Lower lobe of right lung (tissue), 2 donors: ENCODE measurements around the gene AKAP6. TPM values are rescaled to one million over a fixed set of nuclear protein-coding genes. Genes with fewer than 3 reads are reported as not detected.

ENCODE experiments used
- ATAC-seq, 2 donors: fragments of 200-7000 bp; cut with Tn5 transposase; one replicate each; pipeline ENCODE4 v1.9.1; 2020 to 2022; ENCODE audit warnings: mild to moderate bottlenecking in 2 of 2, moderate library complexity in 2 of 2
- DNase-seq: peaks from one replicate; pipeline ENCODE4 v3.0.0-alpha.2; 2020
- H3K27ac ChIP-seq: fragments of 200-600 bp; one replicate; pipeline ENCODE4 v1.8.0; 2022
- H3K27me3 ChIP-seq: fragments of 200-600 bp; one replicate; pipeline ENCODE4 v1.8.0; 2022; ENCODE audit warnings: low read depth
- H3K36me3 ChIP-seq: fragments of 200-600 bp; one replicate; pipeline ENCODE4 v1.8.0; 2022; ENCODE audit warnings: mild to moderate bottlenecking
- H3K4me1 ChIP-seq: fragments of 200-600 bp; one replicate; pipeline ENCODE4 v1.8.0; 2022
- H3K4me3 ChIP-seq: fragments of 200-600 bp; one replicate; pipeline ENCODE4 v1.8.0; 2022; ENCODE audit warnings: mild to moderate bottlenecking
- H3K9me3 ChIP-seq: fragments of 200-600 bp; one replicate; pipeline ENCODE4 v1.8.0; 2022
- intact Hi-C: fragments of 100-400 bp; cut with DNase I; formaldehyde crosslinking; loops from one replicate; pipeline ENCODE4 v1.11.0; 2022
- total RNA-seq: library from RNA; stranded (reverse); fragmentation: NEBNext Ultra II Directional; extraction: Animal tissue kit (Norgen Biotek cat#: 25700); gene quantifications from one replicate; pipeline ENCODE4 v1.2.1, GENCODE V29; 2021
- TF ChIP-seq, protein P1 (sequence below): fragments of 200-600 bp; IDR thresholded peaks from one replicate; pipeline ENCODE4 v1.8.0; 2022; ENCODE audit warnings: antibody characterized with exemption, mild to moderate bottlenecking
- donor health status: DM: no; HTN: yes; CAD: no; lungs with severe emphysema.

AKAP6 gene
- total RNA-seq, 1 donor from 2014 or later = 8.6 TPM

- ATAC-seq = no peak
Observed at GRCh38 chr14:32809255-32809654, 480.2 kb downstream of the AKAP6 start.

GRCh38 chr14:32813401-32813800 is 484.3 kb downstream of the AKAP6 start:
- Histone ChIP-seq H3K9me3 (no peaks in the 10 kb centered on the region), H3K27me3 (no peaks in the 10 kb centered on the region), H3K36me3 (no peaks in the 10 kb centered on the region), H3K4me3 (no peak overlapping the region), H3K4me1 (no peaks in the 10 kb centered on the region), H3K27ac (no peak overlapping the region)
- no peak for ATAC-seq
- intact Hi-C loops = no loop called here
- DNase-seq = no peak
- TF ChIP-seq, protein P1, sequence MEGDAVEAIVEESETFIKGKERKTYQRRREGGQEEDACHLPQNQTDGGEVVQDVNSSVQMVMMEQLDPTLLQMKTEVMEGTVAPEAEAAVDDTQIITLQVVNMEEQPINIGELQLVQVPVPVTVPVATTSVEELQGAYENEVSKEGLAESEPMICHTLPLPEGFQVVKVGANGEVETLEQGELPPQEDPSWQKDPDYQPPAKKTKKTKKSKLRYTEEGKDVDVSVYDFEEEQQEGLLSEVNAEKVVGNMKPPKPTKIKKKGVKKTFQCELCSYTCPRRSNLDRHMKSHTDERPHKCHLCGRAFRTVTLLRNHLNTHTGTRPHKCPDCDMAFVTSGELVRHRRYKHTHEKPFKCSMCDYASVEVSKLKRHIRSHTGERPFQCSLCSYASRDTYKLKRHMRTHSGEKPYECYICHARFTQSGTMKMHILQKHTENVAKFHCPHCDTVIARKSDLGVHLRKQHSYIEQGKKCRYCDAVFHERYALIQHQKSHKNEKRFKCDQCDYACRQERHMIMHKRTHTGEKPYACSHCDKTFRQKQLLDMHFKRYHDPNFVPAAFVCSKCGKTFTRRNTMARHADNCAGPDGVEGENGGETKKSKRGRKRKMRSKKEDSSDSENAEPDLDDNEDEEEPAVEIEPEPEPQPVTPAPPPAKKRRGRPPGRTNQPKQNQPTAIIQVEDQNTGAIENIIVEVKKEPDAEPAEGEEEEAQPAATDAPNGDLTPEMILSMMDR = no peak

More at GRCh38 chr14:32809255-32809654, 480.2 kb downstream of the AKAP6 start:
- no peak for DNase-seq
- intact Hi-C loops = no loop called here
- no peaks in the 10 kb centered on the region for H3K4me1 ChIP-seq
- no peak overlapping the region for H3K4me3 ChIP-seq
- no peaks in the 10 kb centered on the region for H3K27me3 ChIP-seq
- H3K27ac ChIP-seq = no peak overlapping the region
- H3K9me3 ChIP-seq = peaks cover under 1% of the 10 kb centered on the region
- H3K36me3 ChIP-seq = no peaks in the 10 kb centered on the region
- TF ChIP-seq, protein P1 = no peak

GRCh38 chr14:32814721-32815120 is 485.6 kb downstream of the AKAP6 start:
- no peak for ATAC-seq
- TF ChIP-seq, protein P1 = no peak
- H3K4me3 ChIP-seq = no peak overlapping the region
- H3K4me1 ChIP-seq = no peaks in the 10 kb centered on the region
- no peaks in the 10 kb centered on the region for H3K9me3 ChIP-seq
- H3K27me3 ChIP-seq = no peaks in the 10 kb centered on the region
- H3K27ac ChIP-seq = no peak overlapping the region
- intact Hi-C loops = no loop called here
- no peaks in the 10 kb centered on the region for H3K36me3 ChIP-seq
- DNase-seq = no peak

GRCh38 chr14:32816588-32816987 is 487.5 kb downstream of the AKAP6 start:
- DNase-seq (no peak), ATAC-seq (no peak)
- Histone ChIP-seq H3K4me1 (no peaks in the 10 kb centered on the region), H3K9me3 (no peaks in the 10 kb centered on the region), H3K27ac (no peak overlapping the region), H3K27me3 (no peaks in the 10 kb centered on the region), H3K36me3 (no peaks in the 10 kb centered on the region), H3K4me3 (no peak overlapping the region)
- intact Hi-C loops = no loop called here
- TF ChIP-seq, protein P1 = no peak

GRCh38 chr14:32817780-32818179 is 488.7 kb downstream of the AKAP6 start:
- H3K9me3 ChIP-seq = no peaks in the 10 kb centered on the region
- TF ChIP-seq, protein P1 = no peak
- H3K27me3 ChIP-seq = no peaks in the 10 kb centered on the region
- H3K4me1 ChIP-seq = no peaks in the 10 kb centered on the region
- DNase-seq (no peak), ATAC-seq (no peak)
- no peak overlapping the region for H3K4me3 ChIP-seq
- H3K36me3 ChIP-seq = no peaks in the 10 kb centered on the region
- intact Hi-C loops = no loop called here
- no peak overlapping the region for H3K27ac ChIP-seq

- Histone ChIP-seq H3K36me3 (no peaks in the 10 kb centered on the region), H3K27ac (no peak overlapping the region), H3K9me3 (no peaks in the 10 kb centered on the region), H3K4me1 (no peaks in the 10 kb centered on the region), H3K27me3 (no peaks in the 10 kb centered on the region), H3K4me3 (no peak overlapping the region)
- DNase-seq (no peak), ATAC-seq (no peak)
- intact Hi-C loops = no loop called here
- TF ChIP-seq, protein P1 = no peak
Observed at GRCh38 chr14:32818581-32818980, 489.5 kb downstream of the AKAP6 start.
